Neural progenitor cell (in vitro differentiated cells): Measurements from ENCODE around the gene RPS27L. TPM values are rescaled to one million over a fixed set of nuclear protein-coding genes. Genes with fewer than 3 reads are reported as not detected.

Source experiments
- DNase-seq: peaks from one replicate; pipeline ENCODE4 v3.0.0-alpha.2; 2016; ENCODE audit warnings: low spot score
- H2AFZ ChIP-seq: fragments of 200-600 bp; sonication (generic); replicated peaks from 2 replicates; pipeline ENCODE4 v1.6.1; 2016; ENCODE audit warnings: antibody characterized with exemption
- H3F3A ChIP-seq: fragments of 200-600 bp; sonication (generic); 2 replicates; pipeline ENCODE4 v1.6.1; 2016; ENCODE audit warnings: antibody characterized with exemption, low read depth
- H3K27ac ChIP-seq: fragments of 200-600 bp; sonication (generic); 2 replicates; pipeline ENCODE4 v1.5.1; 2016; ENCODE audit warnings: mild to moderate bottlenecking
- H3K27me3 ChIP-seq: fragments of 200-600 bp; sonication (generic); 2 replicates; pipeline ENCODE4 v1.6.1; 2016; ENCODE audit warnings: mild to moderate bottlenecking, moderate library complexity
- H3K36me3 ChIP-seq: fragments of 200-600 bp; sonication (generic); 2 replicates; pipeline ENCODE4 v1.5.1; 2016
- H3K4me1 ChIP-seq: fragments of 200-600 bp; sonication (generic); 2 replicates; pipeline ENCODE4 v1.6.1; 2016; ENCODE audit warnings: mixed run types
- H3K4me2 ChIP-seq: fragments of 200-600 bp; sonication (generic); 2 replicates; pipeline ENCODE4 v1.6.1; 2016
- H3K4me3 ChIP-seq: fragments of 200-600 bp; sonication (generic); 2 replicates; pipeline ENCODE4 v1.5.1; 2016
- H3K79me2 ChIP-seq: fragments of 200-600 bp; sonication (generic); 2 replicates; pipeline ENCODE4 v1.6.1; 2016; ENCODE audit warnings: low read depth
- H3K9ac ChIP-seq: fragments of 200-600 bp; sonication (generic); 2 replicates; pipeline ENCODE4 v1.6.1; 2016
- H3K9me3 ChIP-seq: fragments of 200-600 bp; sonication (generic); 2 replicates; pipeline ENCODE4 v1.5.1; 2016; ENCODE audit warnings: low read depth
- H4K20me1 ChIP-seq: fragments of 200-600 bp; sonication (generic); 2 replicates; pipeline ENCODE4 v1.6.1; 2016; ENCODE audit warnings: low read depth
- H3K27ac Mint-ChIP-seq: 3 replicates; pipeline ENCODE4 v1.8.0; 2021; ENCODE audit warnings: mixed read lengths
- H3K27me3 Mint-ChIP-seq: 2 replicates; pipeline ENCODE4 v1.8.0; 2022; ENCODE audit warnings: low read depth, mild to moderate bottlenecking, inconsistent platforms, moderate library complexity, mixed read lengths; ENCODE audit not compliant: insufficient read depth
- H3K36me3 Mint-ChIP-seq: 3 replicates; pipeline ENCODE4 v1.8.0; 2021; ENCODE audit warnings: mixed read lengths
- H3K4me1 Mint-ChIP-seq: 3 replicates; pipeline ENCODE4 v1.8.0; 2021; ENCODE audit warnings: mixed read lengths
- H3K4me3 Mint-ChIP-seq: 3 replicates; pipeline ENCODE4 v1.8.0; 2021; ENCODE audit warnings: mild to moderate bottlenecking, moderate library complexity, mixed read lengths
- H3K9me3 Mint-ChIP-seq: 3 replicates; pipeline ENCODE4 v1.8.0; 2020; ENCODE audit warnings: mixed read lengths
- CTCF ChIP-seq: fragments of 200-600 bp; sonication (generic); IDR thresholded peaks from 2 replicates; pipeline ENCODE4 v1.5.1; 2017; ENCODE audit warnings: antibody characterized with exemption, mild to moderate bottlenecking
- EZH2 ChIP-seq: fragments of 200-600 bp; sonication (generic); IDR thresholded peaks from 2 replicates; pipeline ENCODE4 v1.6.1; 2017; ENCODE audit warnings: antibody characterized with exemption, mild to moderate bottlenecking, moderate library complexity
- EZH2phosphoT487 ChIP-seq: fragments of 200-600 bp; sonication (generic); IDR thresholded peaks from 2 replicates; pipeline ENCODE4 v1.6.1; 2017; ENCODE audit warnings: antibody characterized with exemption
- total RNA-seq: library from RNA; depleted of rRNA; stranded (reverse); fragments of >200 nt; gene quantifications from 2 replicates; pipeline ENCODE4 v1.2.3, GENCODE V29; 2015; ENCODE audit warnings: low replicate concordance

Gene RPS27L
- total RNA-seq, 1 donor from 2014 or later = 111 TPM

GRCh38 chr15:63140936-63141335 is 16.3 kb downstream of the RPS27L start:
- Mint-ChIP-seq H3K27ac (no peak overlapping the region), H3K9me3 (no peaks in the 10 kb centered on the region), H3K36me3 (peaks cover 1% of the 10 kb centered on the region), H3K4me1 (no peaks in the 10 kb centered on the region), H3K27me3 (peaks cover 8% of the 10 kb centered on the region), H3K4me3 (no peak overlapping the region)
- Histone ChIP-seq H3K79me2 (no peaks in the 10 kb centered on the region), H3K27me3 (no peaks in the 10 kb centered on the region), H3K4me2 (no peak overlapping the region), H3K36me3 (no peaks in the 10 kb centered on the region), H3F3A (no peaks in the 10 kb centered on the region), H3K9me3 (no peaks in the 10 kb centered on the region), H3K4me3 (no peak overlapping the region), H3K4me1 (no peaks in the 10 kb centered on the region), H2AFZ (no peak overlapping the region), H4K20me1 (no peaks in the 10 kb centered on the region), H3K9ac (no peak overlapping the region), H3K27ac (no peak overlapping the region)
- DNase-seq = no peak
- no peak for TF ChIP-seq EZH2phosphoT487
- no peak for TF ChIP-seq CTCF
- TF ChIP-seq EZH2 = no peak

- no peaks in the 10 kb centered on the region for H3K4me1 Mint-ChIP-seq
- no peak for DNase-seq
- H3F3A ChIP-seq = no peaks in the 10 kb centered on the region
- H3K27me3 ChIP-seq = no peaks in the 10 kb centered on the region
- no peak overlapping the region for H3K9ac ChIP-seq
- H3K36me3 Mint-ChIP-seq = peaks cover under 1% of the 10 kb centered on the region
- no peaks in the 10 kb centered on the region for H3K9me3 Mint-ChIP-seq
- H3K36me3 ChIP-seq = no peaks in the 10 kb centered on the region
- no peaks in the 10 kb centered on the region for H4K20me1 ChIP-seq
- no peaks in the 10 kb centered on the region for H3K79me2 ChIP-seq
- H3K4me3 ChIP-seq = no peak overlapping the region
- no peak overlapping the region for H3K27ac Mint-ChIP-seq
- no peak overlapping the region for H3K4me2 ChIP-seq
- no peaks in the 10 kb centered on the region for H3K4me1 ChIP-seq
- no peak overlapping the region for H3K27ac ChIP-seq
- TF ChIP-seq EZH2phosphoT487 = no peak
- TF ChIP-seq CTCF = no peak
- no peak for TF ChIP-seq EZH2
- no peak overlapping the region for H2AFZ ChIP-seq
- H3K27me3 Mint-ChIP-seq = peaks cover 3% of the 10 kb centered on the region
- H3K4me3 Mint-ChIP-seq = no peak overlapping the region
- H3K9me3 ChIP-seq = no peaks in the 10 kb centered on the region
These were observed 20.5 kb downstream of the RPS27L start for GRCh38 chr15:63136742-63137141.

DNA sequence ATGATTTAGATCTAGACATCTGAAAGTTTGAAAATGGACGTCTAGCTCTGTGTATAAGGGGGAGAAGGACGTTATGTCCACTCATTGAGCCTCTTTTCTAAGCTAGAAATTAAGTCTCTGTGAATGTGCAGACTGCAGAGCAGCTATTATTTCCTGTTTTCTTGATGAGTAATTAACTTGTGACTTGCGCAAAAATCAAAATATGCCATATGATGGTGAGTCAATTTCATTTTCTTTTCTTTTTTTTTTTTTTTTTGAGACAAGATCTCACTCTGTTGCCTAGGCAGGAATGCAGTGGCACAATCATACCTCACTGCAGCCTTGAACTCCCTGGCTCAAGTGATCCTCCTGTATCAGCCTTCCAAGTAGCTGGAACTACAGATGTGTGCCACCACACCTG is 21.5 kb downstream of the RPS27L start:
- Mint-ChIP-seq H3K9me3 (no peaks in the 10 kb centered on the region), H3K27me3 (no peaks in the 10 kb centered on the region), H3K36me3 (no peaks in the 10 kb centered on the region), H3K4me1 (no peaks in the 10 kb centered on the region), H3K27ac (no peak overlapping the region), H3K4me3 (no peak overlapping the region)
- TF ChIP-seq CTCF = no peak
- no peak for TF ChIP-seq EZH2phosphoT487
- no peak for TF ChIP-seq EZH2
- no peak overlapping the region for H3K27ac ChIP-seq
- H3K36me3 ChIP-seq = no peaks in the 10 kb centered on the region
- H3K27me3 ChIP-seq = no peaks in the 10 kb centered on the region
- H3K9ac ChIP-seq = no peak overlapping the region
- no peak overlapping the region for H2AFZ ChIP-seq
- no peak overlapping the region for H3K4me2 ChIP-seq
- H3K4me1 ChIP-seq = no peaks in the 10 kb centered on the region
- H4K20me1 ChIP-seq = no peaks in the 10 kb centered on the region
- H3K79me2 ChIP-seq = no peaks in the 10 kb centered on the region
- H3F3A ChIP-seq = no peaks in the 10 kb centered on the region
- H3K9me3 ChIP-seq = no peaks in the 10 kb centered on the region
- H3K4me3 ChIP-seq = no peak overlapping the region
- DNase-seq = no peak

GRCh38 chr15:63135281-63135680 is 22.0 kb downstream of the RPS27L start:
- Histone ChIP-seq H3K9me3 (no peaks in the 10 kb centered on the region), H3K36me3 (no peaks in the 10 kb centered on the region), H4K20me1 (no peaks in the 10 kb centered on the region), H3F3A (no peaks in the 10 kb centered on the region), H2AFZ (no peak overlapping the region), H3K4me2 (no peak overlapping the region), H3K79me2 (no peaks in the 10 kb centered on the region), H3K4me1 (no peaks in the 10 kb centered on the region), H3K9ac (no peak overlapping the region), H3K4me3 (no peak overlapping the region), H3K27ac (no peak overlapping the region), H3K27me3 (no peaks in the 10 kb centered on the region)
- H3K4me3 Mint-ChIP-seq = no peak overlapping the region
- peaks cover 2% of the 10 kb centered on the region for H3K36me3 Mint-ChIP-seq
- H3K4me1 Mint-ChIP-seq = no peaks in the 10 kb centered on the region
- no peaks in the 10 kb centered on the region for H3K9me3 Mint-ChIP-seq
- DNase-seq = no peak
- TF ChIP-seq CTCF (no peak), EZH2phosphoT487 (no peak), EZH2 (no peak)
- no peaks in the 10 kb centered on the region for H3K27me3 Mint-ChIP-seq
- no peak overlapping the region for H3K27ac Mint-ChIP-seq
